HepG2 (cell line): ENCODE data around the gene UGGT1. TPM values are rescaled to one million over a fixed set of nuclear protein-coding genes. Genes with fewer than 3 reads are reported as not detected.

ENCODE experiments used
- DZIP1 ChIP-seq: sonication (generic); formaldehyde crosslinking; IDR thresholded peaks from 2 replicates; pipeline ENCODE4 v1.5.0; 2020; ENCODE audit warnings: mild to moderate bottlenecking, missing genetic modification reagents
- FOXA1 ChIP-seq, 2 experiments: fragments of 450-650 bp in 1 of 2; sonication (generic) in 1 of 2; formaldehyde crosslinking in 1 of 2; IDR thresholded peaks; 2 replicates each; pipeline versions ENCODE4 v1.4.0 to v1.6.1; 2016 to 2020; ENCODE audit warnings: missing genetic modification reagents in 1 of 2
- FOXP1 ChIP-seq, 2 experiments: fragments of 450-650 bp in 1 of 2; IDR thresholded peaks; 2 replicates each; pipeline ENCODE4 v1.6.1; 2017 to 2018; ENCODE audit warnings: antibody characterized with exemption in 1 of 2
- HMG20B ChIP-seq: conservative IDR thresholded peaks from 2 replicates; pipeline ENCODE4 v1.6.1; 2016; ENCODE audit warnings: missing genetic modification reagents, missing compliant biosample characterization
- HNRNPL ChIP-seq: fragments of 200-400 bp; formaldehyde crosslinking; IDR thresholded peaks from 2 replicates; pipeline ENCODE4 v1.6.1; 2017; ENCODE audit warnings: mild to moderate bottlenecking, low read depth, low read length
- MED1 ChIP-seq: sonication (generic); formaldehyde crosslinking; IDR thresholded peaks from 2 replicates; pipeline ENCODE4 v1.4.0; 2020; ENCODE audit warnings: missing genetic modification reagents
- MLLT10 ChIP-seq: sonication (generic); formaldehyde crosslinking; IDR thresholded peaks from 2 replicates; pipeline ENCODE4 v1.4.0; 2020; ENCODE audit warnings: missing genetic modification reagents
- MZF1 ChIP-seq: sonication (generic); formaldehyde crosslinking; IDR thresholded peaks from 2 replicates; pipeline ENCODE4 v1.8.1; 2023; ENCODE audit warnings: mild to moderate bottlenecking, missing genetic modification reagents, borderline replicate concordance
- PHF21A ChIP-seq: sonication (generic); formaldehyde crosslinking; IDR thresholded peaks from 2 replicates; pipeline ENCODE4 v1.5.0; 2020; ENCODE audit warnings: mild to moderate bottlenecking, missing genetic modification reagents
- POGK ChIP-seq: sonication (generic); formaldehyde crosslinking; conservative IDR thresholded peaks from 2 replicates; pipeline ENCODE4 v1.8.0; 2022; ENCODE audit warnings: mild to moderate bottlenecking, moderate library complexity, missing genetic modification reagents
- RFX3 ChIP-seq: IDR thresholded peaks from 2 replicates; pipeline ENCODE4 v1.6.1; 2016; ENCODE audit warnings: missing biosample characterization, missing genetic modification reagents
- SATB2 ChIP-seq: sonication (generic); formaldehyde crosslinking; IDR thresholded peaks from 2 replicates; pipeline ENCODE4 v1.5.0; 2020; ENCODE audit warnings: missing genetic modification reagents
- SP140L ChIP-seq: sonication (generic); formaldehyde crosslinking; IDR thresholded peaks from 2 replicates; pipeline ENCODE4 v1.4.0; 2020; ENCODE audit warnings: missing genetic modification reagents, borderline replicate concordance
- SRF ChIP-seq: IDR thresholded peaks from 2 replicates; pipeline ENCODE4 v1.6.1; 2011; ENCODE audit warnings: mild to moderate bottlenecking, low read depth, low read length, moderate library complexity
- ZBTB21 ChIP-seq: sonication (generic); formaldehyde crosslinking; IDR thresholded peaks from 2 replicates; pipeline ENCODE4 v1.4.0; 2020; ENCODE audit warnings: missing genetic modification reagents
- ZBTB39 ChIP-seq: sonication (generic); formaldehyde crosslinking; IDR thresholded peaks from 2 replicates; pipeline ENCODE4 v1.5.0; 2020; ENCODE audit warnings: missing genetic modification reagents
- ZNF281 ChIP-seq: sonication (generic); formaldehyde crosslinking; IDR thresholded peaks from 2 replicates; pipeline ENCODE4 v1.4.0; 2020; ENCODE audit warnings: missing genetic modification reagents, borderline replicate concordance
- ZNF30 ChIP-seq: sonication (generic); formaldehyde crosslinking; IDR thresholded peaks from 2 replicates; pipeline ENCODE4 v1.5.0; 2020; ENCODE audit warnings: mild to moderate bottlenecking, missing genetic modification reagents
- ZZZ3 ChIP-seq: sonication (generic); formaldehyde crosslinking; IDR thresholded peaks from 2 replicates; pipeline ENCODE4 v1.4.0; 2020; ENCODE audit warnings: missing genetic modification reagents, mild to moderate bottlenecking, borderline replicate concordance
- polyA plus RNA-seq, 8 experiments: library from polyadenylated mRNA; depleted of rRNA in 3 of 8; stranded (reverse) in 7 of 8; unstranded in 1 of 8; fragments of >200 nt; fragmentation: Illumina TruSeq in 4 of 8; extraction: Trizol in 4 of 8; gene quantifications; 2 replicates each; pipeline versions ENCODE4 v1.2.1 to v1.2.3, GENCODE V29; 2011 to 2016; ENCODE audit warnings: low read depth in 4 of 8, missing spikeins in 1 of 8, mixed read lengths in 1 of 8; ENCODE audit not compliant: insufficient read depth in 1 of 8
- total RNA-seq, 5 experiments: library from RNA; depleted of rRNA; stranded (reverse); fragments of >200 nt; fragmentation: Illumina TruSeq; extraction: Trizol; gene quantifications; 2 replicates each; pipeline ENCODE4 v1.2.3, GENCODE V29; 2016; ENCODE audit warnings: low read depth in 1 of 5

UGGT1 gene
- total and polyA plus RNA-seq, 2 of the 13 experiments (the other 11 are each of a cell fraction or from before 2014, with no cell fraction given), result 35.8 to 83.2 TPM

- no peak for TF ChIP-seq HNRNPL
- no peak for TF ChIP-seq FOXA1 (IDR thresholded peaks at IDR 0.05)
- peak; percentile 98 for TF ChIP-seq FOXA1 (CRISPR knock-in tag; IDR thresholded peaks at IDR 0.05)
- TF ChIP-seq MZF1 (CRISPR knock-in tag), result no peak
- 0 out of 2 replicates have a peak, but pooled peaks have one; percentile 40 for TF ChIP-seq SRF
- TF ChIP-seq SATB2, result no peak
- TF ChIP-seq PHF21A (CRISPR knock-in tag), result peak; percentile 96
- TF ChIP-seq RFX3 (CRISPR knock-in tag), result no peak
- no peak for TF ChIP-seq DZIP1
- TF ChIP-seq FOXP1 (IDR thresholded peaks at IDR 0.05), result peak; percentile 16; the same call in 1 of the 2 replicates
- peak; percentile 98 for TF ChIP-seq FOXP1 (CRISPR knock-in tag; IDR thresholded peaks at IDR 0.05)
- no peak for TF ChIP-seq ZZZ3 (CRISPR knock-in tag)
- TF ChIP-seq HMG20B, result peak; percentile 93
- no peak for TF ChIP-seq MLLT10 (CRISPR knock-in tag)
- peak; percentile 93 for TF ChIP-seq ZBTB39 (CRISPR knock-in tag)
- peak; percentile 66; the same call in 1 of the 2 replicates for TF ChIP-seq ZBTB21 (CRISPR knock-in tag)
- TF ChIP-seq SP140L (CRISPR knock-in tag), result peak; percentile 89; the same call in 1 of the 2 replicates
- peak; percentile 78; the same call in 1 of the 2 replicates for TF ChIP-seq ZNF281 (CRISPR knock-in tag)
- peak; percentile 87 for TF ChIP-seq POGK (CRISPR knock-in tag)
- TF ChIP-seq ZNF30 (CRISPR knock-in tag), result peak; percentile 63; the same call in 1 of the 2 replicates
- TF ChIP-seq MED1 (CRISPR knock-in tag), result peak; percentile 100
Measured at GRCh38 chr2:128169933-128170709, 79.1 kb downstream of the UGGT1 start (continued).
